HEK293 (cell line): ENCODE measurements around the gene RASL12.

Source experiments
- CTCF ChIA-PET: fragments of 350-600 bp; formaldehyde crosslinking; extraction: SDS; loops from one replicate; lab custom pipeline; 2021; ENCODE audit warnings: antibody characterized with exemption; lab: Yijun Ruan, JAX
- POLR2A ChIA-PET: fragments of 300-600 bp; formaldehyde crosslinking; extraction: SDS; loops from one replicate; lab custom pipeline; 2020; ENCODE audit warnings: antibody characterized with exemption, inconsistent platforms; lab: Yijun Ruan, JAX
- H3K27ac ChIP-seq: fragments of 200-500 bp; sonication (Bioruptor generic); 2 replicates; pipeline ENCODE4 v1.5.1; 2014; ENCODE audit warnings: low read depth, low read length, control low read depth, inconsistent platforms; ENCODE audit errors: extremely low read depth
- H3K36me3 ChIP-seq, 2 experiments: fragments of 200-500 bp in 1 of 2; sonication (Bioruptor generic) in 1 of 2; 1 replicate in 1 of 2; 2 replicates in 1 of 2; pipeline ENCODE4 v1.5.1; 2014 to 2017; ENCODE audit warnings: inconsistent platforms in 2 of 2, low read length in 2 of 2; ENCODE audit not compliant: control insufficient read depth in 2 of 2, insufficient read depth in 1 of 2
- H3K4me1 ChIP-seq: fragments of 200-500 bp; sonication (Bioruptor generic); 2 replicates; pipeline ENCODE4 v1.5.1; 2014; ENCODE audit warnings: mild to moderate bottlenecking, low read length, inconsistent platforms; ENCODE audit not compliant: control insufficient read depth, insufficient read depth
- H3K4me3 ChIP-seq: 2 replicates; pipeline ENCODE4 v1.5.1; 2011; ENCODE audit warnings: low read depth, mild to moderate bottlenecking, control low read depth, low read length, moderate library complexity
- H3K9me3 ChIP-seq: fragments of 200-500 bp; sonication (Bioruptor generic); 2 replicates; pipeline ENCODE4 v1.5.1; 2014; ENCODE audit warnings: low read depth, low read length, inconsistent platforms; ENCODE audit not compliant: control insufficient read depth, insufficient read depth
- CTCF ChIP-seq: fragments of 450-650 bp; formaldehyde crosslinking; IDR thresholded peaks from 2 replicates; pipeline ENCODE4 v1.5.1; 2016; ENCODE audit warnings: missing biosample characterization, missing genetic modification characterization
- GLI2 ChIP-seq: fragments of 450-650 bp; formaldehyde crosslinking; IDR thresholded peaks from 2 replicates; pipeline ENCODE4; 2017; ENCODE audit warnings: missing biosample characterization, missing genetic modification characterization, low read depth, borderline replicate concordance
- SCRT1 ChIP-seq: fragments of 450-650 bp; formaldehyde crosslinking; IDR thresholded peaks from 2 replicates; pipeline ENCODE4 v1.5.1; 2016; ENCODE audit warnings: missing biosample characterization, missing genetic modification characterization, borderline replicate concordance
- SCRT2 ChIP-seq: fragments of 450-650 bp; formaldehyde crosslinking; IDR thresholded peaks from 2 replicates; pipeline ENCODE4 v1.5.1; 2016; ENCODE audit warnings: missing biosample characterization, missing genetic modification characterization
- TCF7L2 ChIP-seq: IDR thresholded peaks from 2 replicates; pipeline ENCODE4 v1.6.1; 2011; ENCODE audit warnings: low read depth, mild to moderate bottlenecking, inconsistent platforms, low read length, moderate library complexity, borderline replicate concordance
- ZBTB17 ChIP-seq: fragments of 450-650 bp; formaldehyde crosslinking; IDR thresholded peaks from 2 replicates; pipeline ENCODE4 v1.5.1; 2016; ENCODE audit warnings: missing biosample characterization, missing genetic modification characterization
- ZBTB44 ChIP-seq: fragments of 450-650 bp; IDR thresholded peaks from 2 replicates; pipeline ENCODE4 v1.5.1; 2018; ENCODE audit warnings: missing biosample characterization, mild to moderate bottlenecking, missing genetic modification characterization
- ZBTB8A ChIP-seq: fragments of 450-650 bp; formaldehyde crosslinking; IDR thresholded peaks from 2 replicates; pipeline ENCODE4 v1.5.1; 2016; ENCODE audit warnings: missing biosample characterization, missing genetic modification characterization
- ZNF280C ChIP-seq: fragments of 450-650 bp; formaldehyde crosslinking; IDR thresholded peaks from 2 replicates; pipeline ENCODE4 v1.5.1; 2016; ENCODE audit warnings: missing biosample characterization, missing genetic modification characterization
- ZNF335 ChIP-seq: fragments of 450-650 bp; formaldehyde crosslinking; conservative IDR thresholded peaks from 2 replicates; pipeline ENCODE4 v1.5.1; 2016; ENCODE audit warnings: missing biosample characterization, missing genetic modification characterization
- ZNF350 ChIP-seq: fragments of 450-650 bp; formaldehyde crosslinking; IDR thresholded peaks from 2 replicates; pipeline ENCODE4 v1.5.0; 2017; ENCODE audit warnings: missing biosample characterization, mild to moderate bottlenecking, missing genetic modification characterization
- ZNF354C ChIP-seq: fragments of 450-650 bp; formaldehyde crosslinking; IDR thresholded peaks from 2 replicates; pipeline ENCODE4 v1.5.1; 2016; ENCODE audit warnings: missing biosample characterization, missing genetic modification characterization, low read depth, borderline replicate concordance
- ZNF362 ChIP-seq: fragments of 450-650 bp; formaldehyde crosslinking; IDR thresholded peaks from 2 replicates; pipeline ENCODE4 v1.5.1; 2016; ENCODE audit warnings: missing biosample characterization, missing genetic modification characterization
- ZNF426 ChIP-seq: fragments of 450-650 bp; formaldehyde crosslinking; IDR thresholded peaks from 2 replicates; pipeline ENCODE4 v1.5.1; 2017; ENCODE audit warnings: missing biosample characterization, missing genetic modification characterization, mild to moderate bottlenecking, inconsistent platforms, moderate library complexity
- ZNF449 ChIP-seq: fragments of 450-650 bp; formaldehyde crosslinking; IDR thresholded peaks from 2 replicates; pipeline ENCODE4 v1.5.1; 2017; ENCODE audit warnings: missing biosample characterization, mild to moderate bottlenecking, missing genetic modification characterization, moderate library complexity
- ZNF530 ChIP-seq: fragments of 450-650 bp; formaldehyde crosslinking; IDR thresholded peaks from 2 replicates; pipeline ENCODE4 v1.5.1; 2016; ENCODE audit warnings: low read depth, missing biosample characterization, missing genetic modification characterization
- ZNF610 ChIP-seq: fragments of 450-650 bp; formaldehyde crosslinking; IDR thresholded peaks from 2 replicates; pipeline ENCODE4 v1.5.1; 2016; ENCODE audit warnings: missing biosample characterization, missing genetic modification characterization, borderline replicate concordance
- ZNF645 ChIP-seq: fragments of 450-650 bp; formaldehyde crosslinking; IDR thresholded peaks from 2 replicates; pipeline ENCODE4; 2016; ENCODE audit warnings: missing biosample characterization, missing genetic modification characterization
- ZNF654 ChIP-seq: fragments of 450-650 bp; formaldehyde crosslinking; IDR thresholded peaks from 2 replicates; pipeline ENCODE4 v1.5.1; 2016; ENCODE audit warnings: low read depth, missing biosample characterization, missing genetic modification characterization

The RASL12 gene

GRCh38 chr15:65055201-65055870 is 12.5 kb downstream of the RASL12 start:
- CTCF ChIA-PET = interaction anchor here (0.5 to 7.4 kb wide), 17 partner anchors 9 to 327 kb away, joined by 3 to 94 read pairs (median 6); partner anchors contain the start of genes SLC51B and UBAP1L
- no peaks in the 10 kb centered on the region for H3K4me1 ChIP-seq
- POLR2A ChIA-PET = interaction anchor here (0.5 to 0.7 kb wide), 2 partner anchors 27 to 130 kb away, joined by 3 read pairs; partner anchors contain the start of gene CLPX
- H3K4me3 ChIP-seq = no peak overlapping the region
- no peak overlapping the region for H3K27ac ChIP-seq
- no peaks in the 10 kb centered on the region for H3K36me3 ChIP-seq
- no peak for TF ChIP-seq ZNF354C (tag by site-specific recombination)
- TF ChIP-seq ZNF426 (tag by site-specific recombination) = no peak
- TF ChIP-seq ZNF335 (tag by site-specific recombination) = 0 out of 2 replicates have a peak, but pooled peaks have one; percentile 15
- TF ChIP-seq ZNF530 = no peak
- H3K9me3 ChIP-seq = no peaks in the 10 kb centered on the region

GRCh38 chr15:65054333-65055200 is 13.2 kb downstream of the RASL12 start:
- no peaks in the 10 kb centered on the region for H3K9me3 ChIP-seq
- H3K4me1 ChIP-seq = no peaks in the 10 kb centered on the region
- H3K36me3 ChIP-seq = no peaks in the 10 kb centered on the region
- POLR2A ChIA-PET = interaction anchor here (0.5 kb wide), 1 partner anchor 228 kb away, joined by 4 read pairs; no protein-coding TSS in a partner anchor
- H3K4me3 ChIP-seq = no peak overlapping the region
- CTCF ChIA-PET = interaction anchor here (0.6 to 7.4 kb wide), 24 partner anchors 8 to 1997 kb away, joined by 3 to 94 read pairs (median 4); partner anchors contain the start of genes KBTBD13, RASL12, SLC51B and UBAP1L
- H3K27ac ChIP-seq = no peak overlapping the region
- TF ChIP-seq ZNF350 (tag by site-specific recombination) (no peak), ZNF610 (tag by site-specific recombination) (no peak), CTCF (tag by site-specific recombination) (peak; percentile 62; the same call in 1 of the 2 replicates), ZNF280C (no peak), SCRT2 (tag by site-specific recombination) (peak; percentile 60), ZBTB44 (tag by site-specific recombination) (no peak), ZBTB8A (tag by site-specific recombination) (no peak), ZNF362 (tag by site-specific recombination) (no peak), ZNF449 (tag by site-specific recombination) (no peak), GLI2 (tag by site-specific recombination) (no peak), ZNF654 (peak; percentile 65), ZBTB17 (peak; percentile 51; the same call in 1 of the 2 replicates), ZNF645 (no peak), SCRT1 (tag by site-specific recombination) (0 out of 2 replicates have a peak, but pooled peaks have one; percentile 37), TCF7L2 (no peak)
